Brain microvascular endothelial cell (primary cell): ENCODE data around the gene PPM1J.

Experiments
- DNase-seq: peaks from one replicate; pipeline ENCODE4 v3.0.0-alpha.2; 2020
- H3K27ac ChIP-seq: fragments of 250-450 bp; sonication (Bioruptor Pico); 2 replicates; pipeline ENCODE4 v1.5.1; 2020; ENCODE audit warnings: mild to moderate bottlenecking, moderate library complexity
- H3K27me3 ChIP-seq: fragments of 250-450 bp; sonication (Bioruptor Pico); replicated peaks from 2 replicates; pipeline ENCODE4 v1.5.1; 2020; ENCODE audit warnings: mild to moderate bottlenecking
- H3K36me3 ChIP-seq: fragments of 250-450 bp; sonication (Bioruptor Pico); replicated peaks from 2 replicates; pipeline ENCODE4 v1.5.1; 2020; ENCODE audit warnings: mild to moderate bottlenecking
- H3K4me3 ChIP-seq: 2 replicates; pipeline ENCODE4 v1.5.1; 2011; ENCODE audit warnings: low read depth, mild to moderate bottlenecking, control low read depth, low read length, moderate library complexity
- in situ Hi-C: cut with HindIII; loops from 2 replicates; pipeline ENCODE4 v1.10.0; 2017; ENCODE audit warnings: low sequenced_read_pairs, low pct_ligation_motif_present
- TF ChIP-seq, protein P1 (sequence below): IDR thresholded peaks from 2 replicates; pipeline ENCODE4 v1.5.1; 2011; ENCODE audit warnings: low read depth, mild to moderate bottlenecking, moderate library complexity, low read length, control low read depth, inconsistent platforms; ENCODE audit errors: missing control alignments

The PPM1J gene

DNA sequence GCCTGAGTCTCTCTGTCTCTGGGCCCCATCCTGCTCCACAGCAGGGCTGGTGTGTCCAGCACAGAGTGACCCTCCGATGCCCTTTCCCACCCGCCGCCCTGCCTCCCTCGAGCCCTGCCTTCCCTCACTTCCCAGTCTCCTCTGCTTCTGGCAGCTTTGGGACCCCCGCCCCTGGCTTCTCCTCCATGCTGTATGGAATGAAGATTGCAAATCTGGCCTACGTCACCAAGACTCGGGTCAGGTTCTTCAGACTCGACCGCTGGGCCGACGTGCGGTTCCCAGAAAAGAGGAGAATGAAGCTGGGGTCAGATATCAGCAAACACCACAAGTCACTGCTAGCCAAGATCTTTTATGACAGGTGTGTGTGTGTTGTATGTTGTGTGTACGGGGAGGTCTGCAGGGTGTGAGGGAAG is 26.3 kb downstream of the PPM1J start:
- H3K36me3 ChIP-seq = peaks cover 18% of the 10 kb centered on the region
- H3K4me3 ChIP-seq = no peak overlapping the region
- in situ Hi-C loops = no loop called here
- TF ChIP-seq, protein P1, sequence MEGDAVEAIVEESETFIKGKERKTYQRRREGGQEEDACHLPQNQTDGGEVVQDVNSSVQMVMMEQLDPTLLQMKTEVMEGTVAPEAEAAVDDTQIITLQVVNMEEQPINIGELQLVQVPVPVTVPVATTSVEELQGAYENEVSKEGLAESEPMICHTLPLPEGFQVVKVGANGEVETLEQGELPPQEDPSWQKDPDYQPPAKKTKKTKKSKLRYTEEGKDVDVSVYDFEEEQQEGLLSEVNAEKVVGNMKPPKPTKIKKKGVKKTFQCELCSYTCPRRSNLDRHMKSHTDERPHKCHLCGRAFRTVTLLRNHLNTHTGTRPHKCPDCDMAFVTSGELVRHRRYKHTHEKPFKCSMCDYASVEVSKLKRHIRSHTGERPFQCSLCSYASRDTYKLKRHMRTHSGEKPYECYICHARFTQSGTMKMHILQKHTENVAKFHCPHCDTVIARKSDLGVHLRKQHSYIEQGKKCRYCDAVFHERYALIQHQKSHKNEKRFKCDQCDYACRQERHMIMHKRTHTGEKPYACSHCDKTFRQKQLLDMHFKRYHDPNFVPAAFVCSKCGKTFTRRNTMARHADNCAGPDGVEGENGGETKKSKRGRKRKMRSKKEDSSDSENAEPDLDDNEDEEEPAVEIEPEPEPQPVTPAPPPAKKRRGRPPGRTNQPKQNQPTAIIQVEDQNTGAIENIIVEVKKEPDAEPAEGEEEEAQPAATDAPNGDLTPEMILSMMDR = no peak
- no peak for DNase-seq
- H3K27ac ChIP-seq = no peak overlapping the region
- H3K27me3 ChIP-seq = no peaks in the 10 kb centered on the region

DNA sequence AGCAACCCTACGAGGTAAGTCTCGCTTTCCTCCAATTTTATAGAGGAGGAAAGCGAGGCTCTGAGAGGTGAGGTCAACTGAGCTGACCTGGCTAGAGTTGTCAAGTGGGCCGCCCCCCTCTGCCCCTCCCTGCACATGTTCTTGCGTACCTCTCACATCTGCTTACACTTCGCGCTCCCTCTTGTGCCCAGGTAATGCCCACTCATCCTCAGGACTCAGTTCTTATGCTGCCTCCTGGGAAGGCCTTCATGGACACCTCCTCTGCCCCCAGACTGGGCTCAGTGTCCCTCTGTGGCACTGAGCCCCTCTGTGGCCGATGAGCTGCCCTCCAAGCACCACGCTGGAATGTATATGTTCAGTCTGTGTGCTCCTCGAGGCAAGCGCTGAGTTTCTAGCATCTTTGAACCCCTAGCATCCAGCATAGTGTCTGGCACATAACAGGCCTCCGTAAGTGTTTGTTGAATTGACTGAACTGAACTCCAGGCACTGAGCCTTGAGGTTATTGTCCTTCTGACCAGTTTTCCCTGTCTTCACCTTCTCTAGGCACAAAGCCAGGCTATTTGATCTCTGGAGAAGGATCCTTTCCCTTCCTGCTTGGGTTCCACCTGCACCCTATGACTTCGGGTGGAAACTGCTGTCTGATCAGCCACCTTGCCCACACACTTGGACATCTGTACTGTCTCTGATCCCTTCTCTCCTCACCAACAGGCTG is 27.2 kb downstream of the PPM1J start:
- in situ Hi-C loops = no loop called here
- H3K36me3 ChIP-seq = peaks cover 17% of the 10 kb centered on the region
- TF ChIP-seq, protein P1 = no peak
- no peaks in the 10 kb centered on the region for H3K27me3 ChIP-seq
- no peak for DNase-seq
- H3K27ac ChIP-seq = no peak overlapping the region
- no peak overlapping the region for H3K4me3 ChIP-seq

DNA sequence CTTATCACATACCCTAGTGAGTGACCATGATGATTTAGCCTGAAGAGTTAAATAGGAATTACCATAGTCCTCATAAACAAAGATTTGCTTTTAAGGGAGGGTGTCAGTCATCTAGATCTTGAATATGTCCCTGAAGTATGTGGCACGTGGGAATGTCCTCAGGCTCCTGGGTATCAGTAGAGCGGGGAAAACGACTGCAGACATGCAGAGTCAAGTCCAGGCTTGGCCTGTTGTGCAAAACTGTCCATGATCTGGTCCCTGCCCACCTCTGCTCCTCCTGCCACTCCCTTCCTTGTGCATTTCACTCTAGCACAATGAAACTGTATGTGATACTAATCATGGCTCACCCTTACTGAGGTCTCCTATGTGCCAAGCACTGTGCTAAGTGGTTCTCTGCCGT is 27.8 kb downstream of the PPM1J start:
- TF ChIP-seq, protein P1 = no peak
- no peak overlapping the region for H3K27ac ChIP-seq
- no peak overlapping the region for H3K4me3 ChIP-seq
- in situ Hi-C loops = no loop called here
- no peaks in the 10 kb centered on the region for H3K27me3 ChIP-seq
- DNase-seq = no peak
- H3K36me3 ChIP-seq = peaks cover 14% of the 10 kb centered on the region

DNA sequence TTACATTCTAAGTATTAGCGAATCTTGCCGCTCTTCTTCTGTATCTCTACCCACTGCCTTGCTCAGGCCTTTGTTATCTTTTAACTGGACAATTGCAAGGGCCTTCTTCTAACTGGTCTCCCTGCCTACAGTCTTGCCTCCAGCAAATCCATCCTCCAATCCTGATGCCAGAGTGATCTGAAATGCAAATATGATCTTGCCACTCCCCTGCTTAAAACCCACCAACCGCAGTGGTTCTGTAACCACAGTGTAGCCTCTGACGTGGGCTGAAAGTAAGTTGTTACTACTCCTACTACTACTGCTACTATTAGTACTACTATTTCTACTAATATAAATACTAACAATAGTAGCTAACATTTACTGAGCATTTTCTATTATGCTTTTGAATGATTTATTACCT is 28.3 kb downstream of the PPM1J start:
- no peak overlapping the region for H3K27ac ChIP-seq
- H3K27me3 ChIP-seq = no peaks in the 10 kb centered on the region
- no peak overlapping the region for H3K4me3 ChIP-seq
- peaks cover 13% of the 10 kb centered on the region for H3K36me3 ChIP-seq
- no peak for DNase-seq
- in situ Hi-C loops = no loop called here
- TF ChIP-seq, protein P1 = no peak

DNA sequence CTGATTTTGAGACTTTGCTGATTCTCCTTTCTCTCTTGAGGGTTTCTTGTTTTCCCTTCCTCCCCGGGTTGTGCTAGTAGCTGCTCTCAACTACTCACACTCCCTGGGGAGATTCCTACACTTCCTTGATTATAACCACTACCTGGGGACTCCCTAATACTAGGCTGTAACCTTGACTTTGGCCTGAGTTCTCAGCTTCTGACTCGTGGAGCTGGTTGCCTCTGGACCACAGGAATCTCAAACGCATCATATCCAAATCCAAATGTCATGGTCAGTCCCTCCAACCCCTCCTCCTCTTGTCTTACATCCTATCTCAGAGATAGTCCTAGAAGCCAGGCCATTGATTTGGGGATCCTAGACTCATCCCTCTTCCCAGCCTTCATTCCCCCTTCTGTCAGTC is 28.7 kb downstream of the PPM1J start:
- in situ Hi-C loops = no loop called here
- Histone ChIP-seq H3K27me3 (no peaks in the 10 kb centered on the region), H3K4me3 (no peak overlapping the region), H3K36me3 (peaks cover 9% of the 10 kb centered on the region), H3K27ac (no peak overlapping the region)
- TF ChIP-seq, protein P1 = no peak
- no peak for DNase-seq

DNA sequence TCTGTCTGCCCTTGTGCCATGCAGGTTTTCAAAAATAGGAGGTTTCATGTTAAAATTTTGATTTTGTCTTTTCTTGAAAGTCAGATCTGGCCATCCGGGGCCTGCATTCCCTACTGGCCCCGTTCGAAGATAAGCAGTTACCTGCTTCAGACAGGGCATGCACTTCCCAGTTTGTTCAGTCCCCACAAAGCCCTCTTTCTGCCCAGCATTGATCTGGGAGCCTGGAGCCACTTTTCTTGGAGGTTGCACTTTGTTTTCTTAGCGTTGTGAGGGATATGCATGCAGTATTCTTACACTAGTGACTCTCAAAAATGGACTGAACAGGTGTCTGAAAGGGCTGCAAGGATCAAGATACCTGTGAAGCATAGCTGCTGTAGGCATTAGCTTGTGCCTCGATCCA is 29.2 kb downstream of the PPM1J start:
- in situ Hi-C loops = no loop called here

More for the DNA sequence above, 29.2 kb downstream of the PPM1J start:
- no peaks in the 10 kb centered on the region for H3K27me3 ChIP-seq
- no peak for DNase-seq
- TF ChIP-seq, protein P1 = no peak
- H3K36me3 ChIP-seq = peaks cover 9% of the 10 kb centered on the region
- H3K4me3 ChIP-seq = no peak overlapping the region
- H3K27ac ChIP-seq = no peak overlapping the region
